ENCODE measurements around the gene MERTK. TPM values are rescaled to one million over a fixed set of nuclear protein-coding genes. Genes with fewer than 3 reads are reported as not detected.
"Not testable (repeated sequence)": the region's sequence is repeated elsewhere in the genome, so short reads cannot be mapped to it uniquely, and the experiment has no call there.

MERTK gene
- total RNA-seq, 1 donor from 2014 or later = 33.5 TPM

DNA sequence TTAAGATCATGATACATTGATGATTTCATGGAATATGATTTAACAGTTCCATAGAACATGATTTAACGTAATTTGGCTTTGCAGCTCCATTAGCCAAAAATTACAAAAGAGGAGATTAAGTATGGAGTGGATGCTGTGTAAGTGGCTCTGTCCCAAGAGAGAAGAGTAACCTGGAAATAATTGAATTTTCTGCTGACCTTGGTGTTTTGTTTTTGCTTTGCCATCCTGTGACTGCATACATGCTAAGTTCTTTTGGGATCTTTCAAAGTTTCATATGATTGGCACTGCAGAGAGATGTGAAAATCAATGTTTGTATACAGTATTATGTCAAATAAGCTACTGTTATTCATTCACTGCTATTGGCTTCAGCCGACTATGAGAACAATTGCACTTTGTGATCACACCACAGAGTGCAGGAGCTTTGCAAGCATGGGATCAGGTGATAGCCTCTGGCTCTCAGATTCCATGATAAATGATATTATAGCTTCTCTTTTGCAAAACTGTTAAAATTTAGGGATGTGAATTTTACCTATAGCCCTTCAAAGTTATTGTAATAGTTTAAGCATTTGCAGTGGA is 110.6 kb downstream of the MERTK start:
- DNase-seq (ENCODE audit: low spot score) = no peak

DNA sequence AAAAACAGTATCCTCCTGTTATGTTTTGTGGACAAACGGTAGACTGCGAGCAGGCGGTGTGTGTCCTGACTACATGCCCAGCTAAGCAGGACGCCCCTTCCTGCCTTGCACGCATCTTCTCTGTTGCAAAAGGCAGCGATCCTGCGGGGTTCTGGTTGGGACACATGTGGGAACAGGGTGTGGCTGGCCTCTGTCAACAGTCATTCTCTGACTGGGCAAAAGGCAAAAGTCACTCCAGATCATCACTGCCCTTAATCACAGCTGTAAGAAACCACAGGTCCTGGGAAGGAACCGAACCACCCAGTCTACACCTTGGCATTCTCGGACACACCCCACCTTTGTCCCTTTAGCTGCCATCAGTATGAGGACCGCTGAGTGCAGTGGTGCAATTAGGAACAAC is 112.3 kb downstream of the MERTK start:
- DNase-seq (ENCODE audit: low spot score) = no peak

DNA sequence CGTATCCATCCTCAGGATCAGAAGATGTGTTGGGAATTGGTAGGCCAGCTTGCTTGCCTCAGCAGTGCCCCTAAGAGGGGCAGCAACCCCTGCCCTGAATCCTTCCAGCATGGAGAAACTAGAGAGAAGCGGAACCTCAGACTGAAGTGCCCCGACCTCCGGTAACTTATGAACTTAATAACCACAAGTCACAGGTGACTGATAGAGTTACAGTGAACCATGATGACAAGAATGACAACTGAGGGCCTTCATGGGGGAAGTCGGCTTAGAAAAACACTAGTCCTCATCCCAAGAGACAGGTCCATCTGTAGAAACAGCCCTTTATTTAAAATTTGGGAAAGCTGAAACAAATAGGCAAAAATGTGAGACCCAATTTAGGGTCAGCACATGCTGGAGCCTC is 114.1 kb downstream of the MERTK start:
- no peak for DNase-seq (ENCODE audit: low spot score)

- DNase-seq (ENCODE audit: low spot score) = no peak
These were observed 120.4 kb downstream of the MERTK start for GRCh38 chr2:112018846-112019245.

- DNase-seq (ENCODE audit: low spot score) = no peak
These were observed 121.2 kb downstream of the MERTK start for GRCh38 chr2:112019569-112019982.

- DNase-seq (ENCODE audit: low spot score) = no peak
These were observed 122.2 kb downstream of the MERTK start for GRCh38 chr2:112020561-112020960.

DNA sequence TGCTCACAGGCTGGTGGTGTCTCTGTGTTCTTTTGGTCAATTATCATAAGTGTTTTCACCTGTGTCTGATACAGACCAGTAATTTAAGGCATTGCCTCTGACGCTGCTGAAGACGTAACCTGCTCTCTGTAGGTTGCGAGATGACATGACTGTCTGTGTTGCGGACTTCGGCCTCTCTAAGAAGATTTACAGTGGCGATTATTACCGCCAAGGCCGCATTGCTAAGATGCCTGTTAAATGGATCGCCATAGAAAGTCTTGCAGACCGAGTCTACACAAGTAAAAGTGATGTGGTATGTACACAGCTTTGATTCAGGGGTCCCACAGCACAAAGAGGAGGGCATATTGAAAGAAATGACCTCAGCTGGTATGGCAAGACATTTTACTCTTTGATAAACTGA is 122.9 kb downstream of the MERTK start:
- no peak for DNase-seq (ENCODE audit: low spot score)

DNA sequence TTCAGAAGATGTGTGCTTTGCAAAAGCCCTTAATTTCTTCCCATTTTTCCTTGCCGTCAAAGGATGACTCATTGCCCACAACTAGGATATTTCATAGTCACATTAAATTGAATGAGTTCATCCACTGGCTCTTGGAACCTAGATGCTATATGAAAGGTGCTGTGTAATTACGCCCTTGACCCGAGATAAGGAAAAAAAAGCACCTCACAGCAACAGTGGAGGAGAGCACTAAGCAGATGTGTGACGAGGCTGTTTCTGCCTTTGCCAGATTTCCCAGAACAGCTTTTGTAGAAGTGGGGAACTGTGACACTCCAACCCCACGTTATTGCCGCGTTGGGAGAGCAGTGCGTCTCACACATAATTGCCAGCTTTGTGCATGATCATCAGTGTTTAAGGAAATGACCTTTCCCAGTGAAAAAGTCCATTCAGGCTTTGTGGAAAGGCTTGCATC is 123.4 kb downstream of the MERTK start:
- no peak for DNase-seq (ENCODE audit: low spot score)

- no peak for DNase-seq (ENCODE audit: low spot score)
These were observed 125.3 kb downstream of the MERTK start for GRCh38 chr2:112023707-112024106.

DNA sequence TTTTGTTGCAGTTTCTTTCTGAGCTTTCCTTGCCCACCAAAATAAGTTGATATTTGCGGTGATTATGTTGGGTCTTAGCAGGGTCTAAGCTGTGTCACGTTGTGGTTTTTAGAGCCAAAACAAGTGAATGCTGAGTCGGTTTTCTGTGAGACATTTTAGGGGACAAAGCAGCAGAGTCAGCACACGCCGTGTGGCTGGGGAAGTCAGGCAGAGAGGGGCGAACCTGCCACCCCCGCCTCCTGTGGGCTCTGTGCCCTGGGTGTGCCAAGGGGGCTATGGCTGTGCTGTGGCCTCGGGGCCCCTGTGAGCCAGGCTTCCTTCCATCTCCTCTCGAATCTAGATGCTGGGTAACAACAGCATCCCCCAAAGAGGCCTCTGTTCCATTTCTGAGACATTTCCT is 125.8 kb downstream of the MERTK start:
- DNase-seq (ENCODE audit: low spot score) = no peak

DNA sequence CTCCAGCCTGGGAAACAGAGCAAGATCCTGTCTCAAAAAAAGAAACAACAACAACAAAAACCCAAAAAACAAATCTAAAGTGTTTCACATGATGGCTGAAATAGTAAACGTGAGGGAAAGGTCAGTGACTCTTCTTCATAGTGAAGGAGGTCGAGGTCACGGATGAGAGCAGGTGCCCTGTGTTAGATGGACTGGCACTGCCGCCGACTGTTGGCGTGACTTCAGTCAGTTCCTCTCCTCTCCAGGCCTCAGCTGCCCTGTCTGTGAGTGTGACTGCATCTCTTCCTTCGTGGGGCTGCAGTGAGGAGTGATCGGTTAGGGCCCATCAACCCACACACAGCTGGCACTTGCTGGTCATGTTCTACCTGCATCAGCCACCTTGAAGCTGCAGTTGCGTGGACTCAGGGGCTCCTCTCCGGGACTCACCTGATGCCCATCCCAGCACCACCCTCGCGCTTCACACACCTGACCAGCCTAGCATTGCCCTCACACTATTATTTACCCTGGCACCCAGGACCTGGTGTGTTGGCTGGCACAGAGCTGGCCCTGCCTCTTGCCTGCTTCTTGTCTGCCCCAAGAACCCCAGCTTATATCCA is 126.6 kb downstream of the MERTK start:
- DNase-seq (ENCODE audit: low spot score) = no peak

- no peak for DNase-seq (ENCODE audit: low spot score)
These were observed 128.1 kb downstream of the MERTK start for GRCh38 chr2:112026509-112026908.

- no peak for DNase-seq (ENCODE audit: low spot score)
These were observed 129.4 kb downstream of the MERTK start for GRCh38 chr2:112027767-112028166.

DNA sequence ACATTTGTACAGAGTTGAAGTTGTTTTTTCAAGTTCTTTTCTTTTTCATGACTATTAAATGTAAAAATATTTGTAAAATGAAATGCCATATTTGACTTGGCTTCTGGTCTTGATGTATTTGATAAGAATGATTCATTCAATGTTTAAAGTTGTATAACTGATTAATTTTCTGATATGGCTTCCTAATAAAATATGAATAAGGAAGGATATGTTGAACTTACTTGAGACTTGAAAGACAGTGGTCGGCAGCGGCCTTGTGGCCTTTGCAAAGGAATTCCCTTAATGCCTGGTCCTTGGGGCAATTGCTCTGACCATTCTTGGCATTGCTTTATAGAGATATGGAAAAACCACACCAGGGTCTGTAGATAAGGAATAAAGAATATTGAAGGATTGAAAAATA is 130.8 kb downstream of the MERTK start:
- DNase-seq (ENCODE audit: low spot score) = no peak

GRCh38 chr2:112031473-112032223 is 133.2 kb downstream of the MERTK start:
- peak; percentile 71 for DNase-seq (ENCODE audit: low spot score)

GRCh38 chr2:112032224-112032586 is 133.8 kb downstream of the MERTK start:
- DNase-seq (ENCODE audit: low spot score) = no peak

DNA sequence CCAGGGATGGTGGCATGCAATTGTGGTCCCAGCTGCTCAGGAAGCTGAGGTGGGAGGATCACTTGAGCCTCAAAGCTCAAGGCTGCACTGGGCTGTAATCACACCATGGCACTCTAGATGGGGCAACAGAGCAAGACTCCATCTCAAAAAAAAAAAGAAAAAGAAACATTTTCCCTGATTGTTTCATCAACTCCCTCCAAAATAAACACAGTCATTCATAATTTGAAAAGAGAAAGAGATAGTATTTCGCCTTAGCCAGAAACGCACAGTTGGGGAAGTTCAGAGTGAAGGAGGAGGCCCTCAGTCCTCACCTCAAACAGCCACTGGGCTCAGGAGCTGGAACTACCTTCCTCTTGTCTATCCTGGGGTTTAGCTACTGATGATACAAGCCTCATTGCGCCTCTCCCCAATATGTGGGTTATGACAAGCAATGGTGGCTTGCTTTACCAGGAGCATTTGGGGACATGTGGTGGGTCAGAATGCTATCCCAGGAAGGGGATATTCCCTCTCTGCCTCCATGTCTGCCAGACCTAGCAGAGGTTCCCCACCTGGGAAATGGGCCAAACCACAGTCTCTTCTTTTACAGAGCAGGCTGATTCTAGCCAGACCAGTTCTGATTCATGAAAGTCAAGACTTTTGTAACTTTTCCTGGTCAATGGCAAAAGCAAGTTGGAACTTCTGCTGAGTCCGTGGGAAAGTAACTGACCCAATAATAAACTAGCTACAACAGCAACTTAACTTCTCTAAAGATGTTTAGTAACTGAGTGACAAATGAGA is 134.5 kb downstream of the MERTK start:
- peak; percentile 80 for DNase-seq (ENCODE audit: low spot score)

DNA sequence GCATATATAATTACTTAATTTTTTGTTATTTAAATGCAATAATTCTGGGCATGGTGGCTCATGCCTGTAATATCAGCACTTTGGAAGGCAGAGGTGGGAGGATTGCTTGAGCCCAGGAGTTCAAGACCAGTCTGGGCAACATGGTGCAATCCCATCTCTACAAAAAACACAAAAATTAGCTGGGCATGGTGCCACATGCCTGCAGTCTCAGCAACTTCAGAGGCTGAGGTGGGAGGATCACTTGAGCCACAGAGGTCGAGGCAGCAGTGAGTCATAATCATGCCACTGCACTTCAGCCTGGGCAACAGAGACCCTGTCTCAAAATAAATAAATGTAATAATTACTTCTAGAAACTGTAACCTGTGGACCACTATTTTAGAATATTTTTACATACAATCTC is 135.2 kb downstream of the MERTK start:
- no peak for DNase-seq (ENCODE audit: low spot score)

GRCh38 chr2:112034924-112035323 is 136.5 kb downstream of the MERTK start:
- DNase-seq (ENCODE audit: low spot score) = no peak

DNA sequence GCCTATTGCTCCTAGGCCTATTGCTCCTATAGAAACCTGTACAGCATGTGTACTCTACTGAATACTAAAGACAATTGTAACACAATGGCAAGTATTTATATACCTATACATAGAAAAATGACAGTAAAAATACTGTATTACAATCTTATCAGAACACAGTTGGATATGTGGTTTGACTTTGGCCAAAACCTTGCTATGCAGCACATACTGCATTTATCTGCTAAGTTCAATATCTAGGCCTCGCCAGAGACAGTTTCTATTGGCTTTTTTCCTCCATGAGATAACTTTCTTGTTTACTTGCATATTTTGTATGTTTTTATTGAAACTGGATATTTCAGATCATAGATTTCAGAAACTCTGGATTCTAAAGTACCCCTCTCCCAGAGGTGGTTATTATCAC is 137.4 kb downstream of the MERTK start:
- DNase-seq (ENCODE audit: low spot score) = no peak

DNA sequence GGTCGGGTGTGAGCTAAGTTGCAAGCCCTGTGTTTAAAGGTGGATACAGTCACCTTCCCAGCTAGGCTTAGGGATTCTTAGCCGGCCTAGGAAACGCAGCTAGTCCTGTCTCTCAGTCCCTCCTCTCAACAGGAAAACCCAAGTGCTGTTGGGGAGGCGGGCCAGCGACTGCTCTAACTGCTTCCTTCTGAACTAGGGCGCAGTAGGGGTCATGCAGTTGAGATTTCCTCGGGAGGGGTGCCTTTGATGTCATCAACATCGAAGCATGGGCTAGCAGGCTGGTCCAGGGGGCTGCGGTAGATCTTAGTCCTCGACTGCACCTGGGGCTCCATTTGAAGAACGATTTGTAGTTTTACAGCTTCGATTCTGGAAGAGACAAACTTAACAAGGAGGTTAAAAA is 141.1 kb downstream of the MERTK start:
- DNase-seq (ENCODE audit: low spot score) = not testable (repeated sequence)

DNA sequence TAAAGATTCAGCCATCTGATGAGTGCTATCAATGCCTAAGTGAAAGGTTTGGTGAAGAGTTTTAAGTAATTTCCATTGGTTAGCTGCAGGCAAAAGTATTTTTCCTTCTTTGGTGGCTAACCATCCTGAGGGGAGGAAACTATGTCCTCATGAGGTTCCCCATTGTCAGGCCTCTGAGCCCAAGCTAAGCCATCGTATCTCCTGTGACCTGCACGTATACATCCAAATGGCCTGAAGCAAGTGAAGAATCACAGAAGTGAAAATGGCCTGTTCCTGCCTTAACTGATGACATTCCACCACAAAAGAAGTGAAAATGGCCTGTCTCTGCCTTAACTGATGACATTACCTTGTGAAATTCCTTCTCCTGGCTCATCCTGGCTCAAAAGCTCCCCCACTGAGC is 141.7 kb downstream of the MERTK start:
- DNase-seq (ENCODE audit: low spot score) = not testable (repeated sequence)

- not testable (repeated sequence) for DNase-seq (ENCODE audit: low spot score)
These were observed 143.1 kb downstream of the MERTK start for GRCh38 chr2:112041460-112041859.

Data from ureter (tissue), 1 donor.